Ishikawa (cell line): ENCODE results near the gene NRXN3.

ENCODE experiments used
- CEBPB ChIP-seq: IDR thresholded peaks from 2 replicates; pipeline ENCODE4 v1.6.1; 2012
- CREB1 ChIP-seq: IDR thresholded peaks from 2 replicates; pipeline ENCODE4 v1.6.1; 2012; ENCODE audit warnings: low read depth
- EGR1 ChIP-seq: IDR thresholded peaks from 2 replicates; pipeline ENCODE4 v1.6.1; 2012
- EP300 ChIP-seq: IDR thresholded peaks from 2 replicates; pipeline ENCODE4 v1.6.1; 2012; ENCODE audit warnings: borderline replicate concordance
- FOXM1 ChIP-seq: IDR thresholded peaks from 2 replicates; pipeline ENCODE4 v1.6.1; 2012; ENCODE audit warnings: low read depth, borderline replicate concordance
- MAX ChIP-seq: IDR thresholded peaks from 2 replicates; pipeline ENCODE4 v1.6.1; 2012
- NFIC ChIP-seq: IDR thresholded peaks from 2 replicates; pipeline ENCODE4 v1.6.1; 2012
- RAD21 ChIP-seq: IDR thresholded peaks from 2 replicates; pipeline ENCODE4 v1.6.1; 2012; ENCODE audit warnings: low read depth
- REST ChIP-seq: IDR thresholded peaks from 2 replicates; pipeline ENCODE4 v1.6.1; 2012; ENCODE audit warnings: low read depth, mild to moderate bottlenecking
- TAF1 ChIP-seq: IDR thresholded peaks from 2 replicates; pipeline ENCODE4 v1.6.1; 2012; ENCODE audit warnings: low read depth, mild to moderate bottlenecking
- TCF12 ChIP-seq: IDR thresholded peaks from 2 replicates; pipeline ENCODE4 v1.6.1; 2012; ENCODE audit warnings: low read depth
- TEAD4 ChIP-seq: IDR thresholded peaks from 2 replicates; pipeline ENCODE4 v1.6.1; 2012
- USF1 ChIP-seq: IDR thresholded peaks from 2 replicates; pipeline ENCODE4 v1.6.1; 2012
- YY1 ChIP-seq: IDR thresholded peaks from 2 replicates; pipeline ENCODE4 v1.6.1; 2012; ENCODE audit warnings: low read depth
- ZBTB7A ChIP-seq: IDR thresholded peaks from 2 replicates; pipeline ENCODE4 v1.6.1; 2012; ENCODE audit warnings: low read depth

The NRXN3 gene

GRCh38 chr14:78664841-78665240 is 494.7 kb downstream of the NRXN3 start:
- TF ChIP-seq NFIC (no peak), TEAD4 (no peak), TCF12 (no peak), ZBTB7A (no peak), TAF1 (no peak), RAD21 (no peak), EGR1 (no peak), USF1 (no peak), FOXM1 (no peak), CEBPB (no peak), REST (no peak), MAX (no peak), EP300 (no peak), CREB1 (no peak), YY1 (no peak)

GRCh38 chr14:78666336-78667056 is 496.3 kb downstream of the NRXN3 start:
- no peak for TF ChIP-seq FOXM1
- no peak for TF ChIP-seq ZBTB7A
- TF ChIP-seq USF1: no peak
- TF ChIP-seq CREB1: no peak
- no peak for TF ChIP-seq TAF1
- no peak for TF ChIP-seq EP300
- TF ChIP-seq EGR1: no peak

GRCh38 chr14:78667141-78667540 is 497.0 kb downstream of the NRXN3 start:
- TF ChIP-seq USF1 (no peak), CEBPB (no peak), TAF1 (no peak), YY1 (no peak), RAD21 (no peak), EGR1 (no peak), REST (no peak), CREB1 (no peak), ZBTB7A (no peak), TEAD4 (no peak), MAX (no peak), FOXM1 (no peak), TCF12 (no peak), EP300 (no peak), NFIC (no peak)

GRCh38 chr14:78673845-78674244 is 503.7 kb downstream of the NRXN3 start:
- TF ChIP-seq EP300 (no peak), CEBPB (no peak), TCF12 (no peak), RAD21 (no peak), MAX (no peak), TEAD4 (no peak)

- TF ChIP-seq NFIC (no peak), CEBPB (no peak), TAF1 (no peak), TEAD4 (no peak), EGR1 (no peak), RAD21 (no peak), FOXM1 (no peak), EP300 (no peak), TCF12 (no peak), CREB1 (no peak), YY1 (no peak), MAX (no peak), ZBTB7A (no peak), REST (no peak), USF1 (no peak)
These were observed 504.6 kb downstream of the NRXN3 start for GRCh38 chr14:78674820-78675219.
